Inferior parietal cortex (tissue), 1 donor: ENCODE results near the gene R3HDM1.
A peak's percentile ranks its signal among the peaks of the same experiment; 100 is the strongest.
"Not testable (repeated sequence)": the region's sequence is repeated elsewhere in the genome, so short reads cannot be mapped to it uniquely, and the experiment has no call there.

Source experiments
- DNase-seq: peaks from one replicate; pipeline ENCODE4 v3.0.0-alpha.2; 2016; ENCODE audit errors: extremely low spot score

R3HDM1 gene

GRCh38 chr2:135573620-135574019, 42.3 kb downstream of the R3HDM1 start:
- DNase-seq: no peak

GRCh38 chr2:135581282-135581681, 50.0 kb downstream of the R3HDM1 start:
- no peak for DNase-seq

GRCh38 chr2:135582383-135582782, 51.1 kb downstream of the R3HDM1 start:
- DNase-seq: no peak

GRCh38 chr2:135585586-135585985, 54.3 kb downstream of the R3HDM1 start:
- no peak for DNase-seq

GRCh38 chr2:135586148-135586547, 54.9 kb downstream of the R3HDM1 start:
- peak; percentile 73 for DNase-seq

GRCh38 chr2:135587958-135588357, 56.7 kb downstream of the R3HDM1 start:
- no peak for DNase-seq

- DNase-seq: no peak
These were observed 59.5 kb downstream of the R3HDM1 start for GRCh38 chr2:135590619-135591260.

- DNase-seq: peak; percentile 58
These were observed 69.6 kb downstream of the R3HDM1 start for GRCh38 chr2:135600915-135601314.

GRCh38 chr2:135603543-135603942, 72.3 kb downstream of the R3HDM1 start:
- DNase-seq: no peak

GRCh38 chr2:135607561-135607960, 76.3 kb downstream of the R3HDM1 start:
- no peak for DNase-seq

GRCh38 chr2:135612319-135612718, 81.0 kb downstream of the R3HDM1 start:
- no peak for DNase-seq

- DNase-seq: no peak
These were observed 84.1 kb downstream of the R3HDM1 start for GRCh38 chr2:135615404-135615803.

GRCh38 chr2:135617501-135618015, 86.3 kb downstream of the R3HDM1 start:
- no peak for DNase-seq

GRCh38 chr2:135620198-135620597, 88.9 kb downstream of the R3HDM1 start:
- no peak for DNase-seq

GRCh38 chr2:135629520-135629919, 98.2 kb downstream of the R3HDM1 start:
- no peak for DNase-seq

GRCh38 chr2:135630034-135630433, 98.8 kb downstream of the R3HDM1 start:
- not testable (repeated sequence) for DNase-seq

- DNase-seq: no peak
These were observed 99.2 kb downstream of the R3HDM1 start for GRCh38 chr2:135630488-135630887.

- no peak for DNase-seq
These were observed 102.3 kb downstream of the R3HDM1 start for GRCh38 chr2:135633582-135633981.

GRCh38 chr2:135635212-135635835, 104.0 kb downstream of the R3HDM1 start:
- DNase-seq: no peak

GRCh38 chr2:135636982-135637381, 105.7 kb downstream of the R3HDM1 start:
- DNase-seq: no peak

GRCh38 chr2:135637456-135638087, 106.3 kb downstream of the R3HDM1 start:
- no peak for DNase-seq

GRCh38 chr2:135638825-135639224, 107.5 kb downstream of the R3HDM1 start:
- DNase-seq: no peak
